Measurements from ENCODE around the gene LYST. TPM values are rescaled to one million over a fixed set of nuclear protein-coding genes. Genes with fewer than 3 reads are reported as not detected.

Gene LYST
- total and polyA plus RNA-seq, 2 of the 8 experiments (the other 6 are each of a cell fraction or from before 2014, with no cell fraction given) = 0.29 to 0.58 TPM

- TF ChIP-seq KDM4A (IDR thresholded peaks at IDR 0.05; ENCODE audit: low read depth, low read length, severe bottlenecking) = no peak
- TF ChIP-seq CTBP2 (IDR thresholded peaks at IDR 0.05; ENCODE audit: borderline replicate concordance, insufficient read depth, insufficient read length, low read length) = no peak
Observed at GRCh38 chr1:235651170-235651806, 215.4 kb downstream of the LYST start (continued).

All from H1 (cell line).